ENCODE results near the gene SCARF2. TPM values are rescaled to one million over a fixed set of nuclear protein-coding genes. Genes with fewer than 3 reads are reported as not detected.

Gene SCARF2
- total RNA-seq, 1 donor = 15.5 TPM

DNA sequence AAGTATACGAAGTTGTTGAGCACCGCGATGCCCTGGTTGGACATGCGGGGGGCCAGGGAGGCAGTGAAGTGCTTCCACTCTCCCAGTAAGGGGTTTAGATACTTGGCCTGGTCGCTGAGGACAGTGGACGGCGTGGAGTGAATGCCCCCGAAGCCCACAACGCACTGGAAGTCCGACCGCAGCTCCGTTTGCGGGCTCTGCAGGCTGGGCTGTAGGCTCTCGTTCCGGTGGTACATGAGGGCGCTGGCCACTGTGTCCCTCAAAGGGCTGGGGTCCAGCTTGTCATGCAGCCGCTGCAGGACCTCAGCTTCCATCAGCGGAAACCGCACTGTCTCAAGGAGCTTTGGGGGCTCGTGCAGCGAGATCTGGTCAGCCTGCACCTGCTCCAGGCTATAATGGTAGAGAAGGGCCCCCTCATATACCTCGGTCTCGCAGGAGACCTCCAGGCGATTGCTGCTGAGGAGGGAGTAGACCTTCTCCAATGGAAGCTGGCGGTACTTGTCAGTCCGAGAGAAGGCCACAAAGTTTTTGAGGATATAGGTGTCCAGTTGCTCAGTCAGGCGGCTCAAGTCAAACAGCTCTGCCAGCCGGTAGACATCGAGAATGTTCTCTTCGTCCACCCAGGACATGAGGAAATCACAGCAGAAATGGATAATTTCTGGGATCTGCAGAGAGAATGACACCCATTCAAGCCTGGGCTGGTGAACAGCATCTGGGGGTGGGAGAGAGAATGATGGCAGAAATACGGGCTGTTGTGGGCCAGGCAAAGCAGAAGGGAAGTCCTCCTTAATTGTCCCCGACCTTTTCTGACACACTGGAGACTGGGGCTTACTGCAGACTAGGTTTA is 27.5 kb upstream of the SCARF2 start:
- TF ChIP-seq, protein P1, sequence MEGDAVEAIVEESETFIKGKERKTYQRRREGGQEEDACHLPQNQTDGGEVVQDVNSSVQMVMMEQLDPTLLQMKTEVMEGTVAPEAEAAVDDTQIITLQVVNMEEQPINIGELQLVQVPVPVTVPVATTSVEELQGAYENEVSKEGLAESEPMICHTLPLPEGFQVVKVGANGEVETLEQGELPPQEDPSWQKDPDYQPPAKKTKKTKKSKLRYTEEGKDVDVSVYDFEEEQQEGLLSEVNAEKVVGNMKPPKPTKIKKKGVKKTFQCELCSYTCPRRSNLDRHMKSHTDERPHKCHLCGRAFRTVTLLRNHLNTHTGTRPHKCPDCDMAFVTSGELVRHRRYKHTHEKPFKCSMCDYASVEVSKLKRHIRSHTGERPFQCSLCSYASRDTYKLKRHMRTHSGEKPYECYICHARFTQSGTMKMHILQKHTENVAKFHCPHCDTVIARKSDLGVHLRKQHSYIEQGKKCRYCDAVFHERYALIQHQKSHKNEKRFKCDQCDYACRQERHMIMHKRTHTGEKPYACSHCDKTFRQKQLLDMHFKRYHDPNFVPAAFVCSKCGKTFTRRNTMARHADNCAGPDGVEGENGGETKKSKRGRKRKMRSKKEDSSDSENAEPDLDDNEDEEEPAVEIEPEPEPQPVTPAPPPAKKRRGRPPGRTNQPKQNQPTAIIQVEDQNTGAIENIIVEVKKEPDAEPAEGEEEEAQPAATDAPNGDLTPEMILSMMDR (IDR thresholded peaks at IDR 0.05; ENCODE audit: insufficient read depth, low read depth, low read length) = no peak
- H3K4me3 ChIP-seq (ENCODE audit: low read depth, low read length) = no peak overlapping the region
- no peak for DNase-seq (ENCODE audit: low read depth)

DNA sequence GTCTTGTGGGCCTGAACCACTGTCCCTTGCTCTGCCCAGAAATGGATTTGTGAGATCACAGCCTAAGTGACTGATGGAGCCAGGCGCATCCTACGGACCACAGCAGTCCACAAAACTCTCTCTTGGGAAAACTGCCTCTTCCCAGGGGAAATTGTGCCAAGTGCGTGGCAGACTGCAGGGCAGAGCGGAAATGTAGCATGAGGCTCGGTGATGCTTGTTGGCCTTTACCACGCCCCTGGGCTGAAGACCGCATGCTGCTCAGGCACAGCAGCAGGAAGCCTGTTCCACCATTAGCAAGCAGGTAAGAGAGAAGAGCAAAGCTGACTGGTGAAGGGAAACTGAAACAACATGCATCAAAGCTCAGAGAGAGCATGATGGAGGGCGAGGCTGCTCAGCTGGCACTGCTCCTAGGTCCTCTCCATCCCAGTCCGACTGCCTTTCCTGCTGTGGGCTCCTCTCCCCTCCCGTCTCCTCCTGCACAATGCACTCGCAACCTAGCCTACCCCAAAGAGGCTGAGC is 26.5 kb upstream of the SCARF2 start:
- no peak overlapping the region for H3K4me3 ChIP-seq (ENCODE audit: low read depth, low read length)
- no peak for DNase-seq (ENCODE audit: low read depth)
- TF ChIP-seq, protein P1 (IDR thresholded peaks at IDR 0.05; ENCODE audit: insufficient read depth, low read depth, low read length) = no peak

DNA sequence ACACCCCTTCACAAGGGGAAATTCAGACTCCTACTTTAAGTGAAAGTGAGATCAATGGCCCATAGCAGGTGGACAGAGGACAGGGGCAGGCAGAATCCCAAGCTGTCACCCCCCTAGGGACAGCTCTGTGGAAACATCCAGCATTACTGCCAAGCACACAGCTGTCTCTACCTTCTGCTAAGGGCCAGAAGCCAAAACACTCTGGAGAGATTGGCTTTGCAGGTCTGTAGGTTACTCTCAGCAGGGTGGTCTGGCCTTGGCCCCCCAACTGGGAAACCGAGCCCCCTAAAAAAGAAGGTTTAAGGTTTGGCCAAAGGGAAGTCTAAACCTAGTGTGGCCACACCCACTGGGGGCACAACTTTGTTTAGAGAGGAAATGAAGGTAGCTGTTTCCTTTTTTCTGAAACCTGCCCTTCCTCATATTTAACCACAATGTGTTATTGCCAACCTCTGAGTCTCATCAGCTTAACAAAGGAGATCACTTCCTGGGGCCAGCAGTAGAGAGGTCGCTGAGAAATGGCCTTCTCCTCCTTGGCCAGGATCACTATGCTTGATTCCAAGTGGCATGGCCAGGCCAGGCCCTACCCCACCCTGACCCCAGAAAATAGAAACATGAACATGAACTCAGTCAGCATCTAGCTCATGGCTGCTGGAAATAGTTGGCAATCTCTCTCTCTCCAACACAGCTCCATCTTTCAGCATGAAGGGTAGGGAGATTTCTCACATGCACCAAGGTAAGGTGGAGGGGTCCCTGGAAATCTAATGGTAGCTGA is 25.9 kb upstream of the SCARF2 start:
- H3K4me3 ChIP-seq (ENCODE audit: low read depth, low read length) = no peak overlapping the region
- TF ChIP-seq, protein P1 (IDR thresholded peaks at IDR 0.05; ENCODE audit: insufficient read depth, low read depth, low read length) = no peak
- DNase-seq (ENCODE audit: low read depth) = no peak

DNA sequence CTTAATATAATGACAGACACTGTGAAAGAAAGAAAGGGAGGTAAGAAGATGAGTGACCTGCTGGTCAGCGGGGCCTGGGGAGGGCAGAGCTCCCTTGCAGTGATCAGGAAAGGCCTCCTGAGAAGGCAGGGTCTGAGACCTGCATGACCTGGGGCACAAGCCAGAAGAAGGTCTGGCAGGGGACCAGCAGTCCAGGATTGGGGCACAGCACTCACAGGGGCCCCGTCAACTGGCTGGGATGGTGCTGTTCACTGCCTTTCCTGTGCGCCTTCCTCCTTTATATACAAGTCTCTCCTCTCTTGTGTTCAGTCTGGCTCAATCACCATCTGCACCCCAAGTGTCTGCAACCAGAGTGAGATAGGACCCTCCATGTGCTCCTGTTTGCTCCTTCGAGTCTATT is 22.2 kb upstream of the SCARF2 start:
- no peak overlapping the region for H3K4me3 ChIP-seq (ENCODE audit: low read depth, low read length)
- no peak for DNase-seq (ENCODE audit: low read depth)
- TF ChIP-seq, protein P1 (IDR thresholded peaks at IDR 0.05; ENCODE audit: insufficient read depth, low read depth, low read length) = no peak

DNA sequence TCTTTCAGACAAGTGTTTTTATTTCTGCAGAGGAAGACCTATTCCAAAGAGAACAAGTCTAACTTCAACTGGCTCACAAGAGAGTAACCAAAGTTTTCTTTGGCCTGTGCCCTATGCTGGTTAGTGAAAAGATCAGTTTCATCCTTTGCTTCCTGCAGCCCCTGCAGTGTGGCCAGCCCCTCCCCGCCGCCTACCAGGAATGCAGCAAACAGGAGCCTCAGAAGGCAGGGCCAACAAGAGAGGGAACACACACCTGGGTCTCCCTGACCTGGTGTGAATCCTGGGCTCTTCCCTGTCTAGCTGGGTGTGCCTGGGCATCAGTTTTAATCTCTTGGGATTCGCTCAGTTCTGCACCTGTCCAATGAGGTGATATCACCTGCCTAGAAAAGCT is 21.5 kb upstream of the SCARF2 start:
- no peak overlapping the region for H3K4me3 ChIP-seq (ENCODE audit: low read depth, low read length)
- TF ChIP-seq, protein P1 (IDR thresholded peaks at IDR 0.05; ENCODE audit: insufficient read depth, low read depth, low read length) = no peak
- no peak for DNase-seq (ENCODE audit: low read depth)

DNA sequence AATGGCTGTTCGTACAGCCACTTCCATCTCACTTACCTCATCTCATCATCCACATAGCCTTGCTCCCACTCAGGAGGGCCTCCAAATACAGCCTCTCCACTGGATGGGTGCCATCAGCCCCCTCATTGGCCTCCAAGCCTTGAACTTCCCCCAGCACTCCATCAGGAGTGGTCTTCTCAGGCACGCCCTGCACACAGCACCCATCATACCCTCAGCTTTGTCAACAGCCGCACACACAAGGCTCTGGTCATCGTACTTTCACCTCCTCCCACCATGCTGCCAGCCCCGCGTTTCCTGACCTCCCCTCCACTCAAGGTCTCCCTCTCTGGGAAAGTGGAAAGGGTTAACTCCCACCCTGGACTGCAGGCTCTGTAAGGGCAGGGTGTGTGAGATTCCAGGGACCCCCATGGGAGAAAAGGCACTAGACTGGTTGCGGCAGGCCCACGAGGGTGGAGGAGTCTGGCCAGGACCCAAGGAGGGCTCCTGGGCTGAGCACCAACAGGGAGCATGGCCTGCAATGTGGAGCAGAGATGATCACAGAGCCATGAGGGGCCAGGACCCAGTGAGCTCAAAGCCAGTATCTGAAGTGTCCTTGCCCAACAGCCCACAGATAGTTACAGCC is 21.0 kb upstream of the SCARF2 start:
- TF ChIP-seq, protein P1 (IDR thresholded peaks at IDR 0.05; ENCODE audit: insufficient read depth, low read depth, low read length) = no peak
- H3K4me3 ChIP-seq (ENCODE audit: low read depth, low read length) = no peak overlapping the region
- DNase-seq (ENCODE audit: low read depth) = no peak

Data from fibroblast of villous mesenchyme (primary cell).